ENCODE data around the gene CPNE5.

CPNE5 gene

DNA sequence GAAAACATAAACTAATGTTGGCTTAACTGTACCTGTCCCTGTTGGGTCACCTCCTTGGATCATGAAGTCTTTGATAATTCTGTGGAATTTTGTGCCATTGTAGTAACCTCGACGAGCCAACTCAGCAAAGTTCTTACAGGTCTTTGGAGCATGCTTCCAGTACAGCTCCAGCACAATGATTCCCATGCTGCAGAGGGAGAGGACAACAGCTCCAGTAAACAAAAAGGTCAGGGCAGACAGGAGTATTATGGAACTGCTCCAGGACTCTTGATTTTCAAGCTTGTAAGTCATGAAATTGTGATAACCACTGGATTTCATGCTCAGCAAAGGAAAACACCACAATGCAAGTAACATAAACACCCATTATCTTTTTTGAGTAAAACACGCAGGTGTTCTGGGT, 32.4 kb upstream of the CPNE5 start:
- H3K9me3 ChIP-seq (ENCODE audit: insufficient read depth, low read depth, low read length), result no peaks in the 10 kb centered on the region
- no peaks in the 10 kb centered on the region for H3K27me3 ChIP-seq (ENCODE audit: insufficient read depth, low read length)
- H3K27ac ChIP-seq (ENCODE audit: low read depth, low read length), result no peak overlapping the region
- peaks cover 19% of the 10 kb centered on the region for H3K4me1 ChIP-seq (ENCODE audit: insufficient read depth, low read length)
- no peak overlapping the region for H3K4me3 ChIP-seq (ENCODE audit: low read length)
- no peak overlapping the region for H3K9ac ChIP-seq (ENCODE audit: low read depth, low read length)
- WGBS, result 95% methylated on average over 3 of the region's 3 CpGs
- peaks cover 58% of the 10 kb centered on the region for H3K36me3 ChIP-seq (ENCODE audit: insufficient read depth, low read length)

- no peak overlapping the region for H3K27ac ChIP-seq (ENCODE audit: low read depth, low read length)
- WGBS, result 89% methylated on average over 3 of the region's 4 CpGs
- no peaks in the 10 kb centered on the region for H3K27me3 ChIP-seq (ENCODE audit: insufficient read depth, low read length)
- no peak overlapping the region for H3K4me3 ChIP-seq (ENCODE audit: low read length)
- no peaks in the 10 kb centered on the region for H3K9me3 ChIP-seq (ENCODE audit: insufficient read depth, low read depth, low read length)
- peaks cover 83% of the 10 kb centered on the region for H3K36me3 ChIP-seq (ENCODE audit: insufficient read depth, low read length)
- H3K9ac ChIP-seq (ENCODE audit: low read depth, low read length), result no peak overlapping the region
- 0 out of 2 replicates have a peak, but pooled peaks cover 5% of the 10 kb centered on the region for H3K4me1 ChIP-seq (ENCODE audit: insufficient read depth, low read length)
These were observed 28.4 kb upstream of the CPNE5 start for GRCh38 chr6:36867471-36868224.

- H3K9ac ChIP-seq (ENCODE audit: low read depth, low read length), result no peak overlapping the region
- no peak overlapping the region for H3K27ac ChIP-seq (ENCODE audit: low read depth, low read length)
- 90% methylated on average over 2 of the region's 2 CpGs for WGBS
- H3K4me1 ChIP-seq (ENCODE audit: insufficient read depth, low read length), result 0 out of 2 replicates have a peak, but pooled peaks cover 5% of the 10 kb centered on the region
- no peak overlapping the region for H3K4me3 ChIP-seq (ENCODE audit: low read length)
- H3K36me3 ChIP-seq (ENCODE audit: insufficient read depth, low read length), result peaks cover 84% of the 10 kb centered on the region
- H3K9me3 ChIP-seq (ENCODE audit: insufficient read depth, low read depth, low read length), result no peaks in the 10 kb centered on the region
- no peaks in the 10 kb centered on the region for H3K27me3 ChIP-seq (ENCODE audit: insufficient read depth, low read length)
These were observed 26.6 kb upstream of the CPNE5 start for GRCh38 chr6:36865835-36866234.

- Histone ChIP-seq H3K4me1 (ENCODE audit: insufficient read depth, low read length) (peaks cover 9% of the 10 kb centered on the region), H3K9me3 (ENCODE audit: insufficient read depth, low read depth, low read length) (no peaks in the 10 kb centered on the region), H3K27me3 (ENCODE audit: insufficient read depth, low read length) (no peaks in the 10 kb centered on the region), H3K27ac (ENCODE audit: low read depth, low read length) (no peak overlapping the region), H3K36me3 (ENCODE audit: insufficient read depth, low read length) (peaks cover 67% of the 10 kb centered on the region), H3K9ac (ENCODE audit: low read depth, low read length) (no peak overlapping the region), H3K4me3 (ENCODE audit: low read length) (no peak overlapping the region)
- 85% methylated on average over 12 of the region's 12 CpGs for WGBS
These were observed 24.7 kb upstream of the CPNE5 start for GRCh38 chr6:36863670-36864540.

DNA sequence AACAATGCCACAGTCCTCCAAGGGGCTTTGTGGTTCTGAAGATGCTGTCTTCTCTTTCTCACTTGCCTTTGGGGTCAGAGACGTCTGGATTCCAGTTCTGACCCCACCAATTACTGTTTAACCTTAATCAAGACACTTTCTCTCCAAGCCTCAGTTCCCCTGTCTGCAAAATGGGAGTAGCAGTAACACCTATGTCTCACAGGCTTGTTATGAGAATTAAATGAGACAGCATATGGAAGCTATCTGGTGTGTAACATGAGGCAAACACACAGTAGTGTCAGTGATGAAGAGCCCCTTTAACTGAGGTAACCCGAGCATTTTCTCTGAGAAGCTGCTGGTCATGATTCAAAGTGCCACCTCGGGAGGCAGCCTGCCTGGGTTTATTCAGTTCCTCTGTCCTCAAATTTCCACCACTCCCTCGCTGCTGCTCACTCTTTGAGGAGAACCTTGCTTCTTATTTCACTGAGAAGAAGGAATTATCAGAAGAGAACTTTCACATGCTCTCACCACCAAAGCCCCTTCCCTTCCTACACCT, 23.7 kb upstream of the CPNE5 start:
- Histone ChIP-seq H3K4me1 (ENCODE audit: insufficient read depth, low read length) (peaks cover 11% of the 10 kb centered on the region), H3K36me3 (ENCODE audit: insufficient read depth, low read length) (peaks cover 57% of the 10 kb centered on the region), H3K27ac (ENCODE audit: low read depth, low read length) (no peak overlapping the region), H3K4me3 (ENCODE audit: low read length) (no peak overlapping the region), H3K9ac (ENCODE audit: low read depth, low read length) (no peak overlapping the region), H3K9me3 (ENCODE audit: insufficient read depth, low read depth, low read length) (no peaks in the 10 kb centered on the region), H3K27me3 (ENCODE audit: insufficient read depth, low read length) (no peaks in the 10 kb centered on the region)
- 95% methylated on average over 4 of the region's 4 CpGs for WGBS

GRCh38 chr6:36862164-36862847, 23.1 kb upstream of the CPNE5 start:
- Histone ChIP-seq H3K36me3 (ENCODE audit: insufficient read depth, low read length) (peaks cover 57% of the 10 kb centered on the region), H3K27ac (ENCODE audit: low read depth, low read length) (no peak overlapping the region), H3K4me3 (ENCODE audit: low read length) (no peak overlapping the region), H3K9me3 (ENCODE audit: insufficient read depth, low read depth, low read length) (no peaks in the 10 kb centered on the region), H3K9ac (ENCODE audit: low read depth, low read length) (no peak overlapping the region), H3K4me1 (ENCODE audit: insufficient read depth, low read length) (peaks cover 9% of the 10 kb centered on the region), H3K27me3 (ENCODE audit: insufficient read depth, low read length) (no peaks in the 10 kb centered on the region)
- WGBS, result 94% methylated on average over 8 of the region's 8 CpGs

DNA sequence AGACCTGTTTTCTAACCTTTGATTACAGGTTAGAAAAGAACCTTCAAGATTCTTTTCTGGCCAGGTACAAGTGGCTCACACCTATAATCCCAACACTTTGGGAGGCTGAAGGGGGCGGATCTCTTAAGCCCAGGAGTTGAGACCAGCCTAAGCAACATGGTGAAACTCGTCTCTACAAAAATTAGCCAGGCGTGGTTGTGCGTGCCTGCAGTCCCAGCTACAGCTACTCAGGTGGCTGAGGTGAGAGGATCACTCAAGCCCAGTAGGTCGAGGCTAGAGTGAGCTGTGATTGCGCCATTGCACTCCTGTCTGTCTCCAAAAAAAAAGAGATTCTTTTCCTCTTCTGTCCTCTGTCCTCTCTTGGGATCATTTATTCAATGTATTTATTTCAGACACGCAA, 20.9 kb upstream of the CPNE5 start:
- H3K9me3 ChIP-seq (ENCODE audit: insufficient read depth, low read depth, low read length), result no peaks in the 10 kb centered on the region
- WGBS, result 94% methylated on average over 7 of the region's 7 CpGs

DNA sequence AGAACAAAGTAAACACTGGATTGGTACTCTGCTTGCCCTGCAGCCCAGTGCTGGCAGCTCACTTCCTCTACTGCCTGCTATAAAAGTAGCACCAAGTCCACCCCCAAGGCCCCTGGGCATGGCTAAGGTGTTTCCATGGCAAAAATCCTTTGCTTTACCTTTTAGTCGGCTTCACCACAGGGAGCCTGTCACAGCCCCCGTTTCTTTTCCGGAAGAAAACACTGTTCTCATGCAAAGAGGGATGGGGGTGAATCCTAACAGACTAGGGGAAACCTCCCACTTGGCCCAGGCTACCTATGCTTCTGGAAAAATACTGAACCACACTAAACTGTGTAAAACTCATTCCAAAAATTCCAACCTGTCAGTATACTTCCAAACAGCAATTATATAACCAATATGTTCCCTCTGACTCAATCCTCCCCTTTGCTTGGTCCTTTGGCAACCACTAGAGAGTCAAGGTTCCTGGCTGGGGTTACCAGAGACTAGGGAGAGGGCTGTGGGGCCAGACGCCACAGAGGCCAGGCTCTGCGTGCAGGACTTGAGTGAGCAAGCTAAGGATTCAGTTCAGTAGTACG, 19.2 kb upstream of the CPNE5 start:
- H3K4me3 ChIP-seq (ENCODE audit: low read length), result 0 out of 2 replicates have a peak overlapping the region, but pooled peaks have one; percentile 11
- 39% methylated on average over 6 of the region's 6 CpGs for WGBS

More for the DNA sequence above, 20.9 kb upstream of the CPNE5 start:
- no peak overlapping the region for H3K4me3 ChIP-seq (ENCODE audit: low read length)
- peaks cover 56% of the 10 kb centered on the region for H3K36me3 ChIP-seq (ENCODE audit: insufficient read depth, low read length)
- H3K4me1 ChIP-seq (ENCODE audit: insufficient read depth, low read length), result peaks cover 9% of the 10 kb centered on the region
- H3K27me3 ChIP-seq (ENCODE audit: insufficient read depth, low read length), result no peaks in the 10 kb centered on the region
- no peak overlapping the region for H3K9ac ChIP-seq (ENCODE audit: low read depth, low read length)
- no peak overlapping the region for H3K27ac ChIP-seq (ENCODE audit: low read depth, low read length)

GRCh38 chr6:36857325-36857724, 18.1 kb upstream of the CPNE5 start:
- no peak overlapping the region for H3K4me3 ChIP-seq (ENCODE audit: low read length)
- H3K36me3 ChIP-seq (ENCODE audit: insufficient read depth, low read length), result peaks cover 61% of the 10 kb centered on the region
- H3K9me3 ChIP-seq (ENCODE audit: insufficient read depth, low read depth, low read length), result no peaks in the 10 kb centered on the region
- H3K4me1 ChIP-seq (ENCODE audit: insufficient read depth, low read length), result peaks cover 9% of the 10 kb centered on the region
- WGBS, result 94% methylated on average over 4 of the region's 4 CpGs
- no peak overlapping the region for H3K27ac ChIP-seq (ENCODE audit: low read depth, low read length)
- H3K9ac ChIP-seq (ENCODE audit: low read depth, low read length), result no peak overlapping the region
- no peaks in the 10 kb centered on the region for H3K27me3 ChIP-seq (ENCODE audit: insufficient read depth, low read length)

More for the DNA sequence above, 19.2 kb upstream of the CPNE5 start:
- H3K9me3 ChIP-seq (ENCODE audit: insufficient read depth, low read depth, low read length), result no peaks in the 10 kb centered on the region
- H3K4me1 ChIP-seq (ENCODE audit: insufficient read depth, low read length), result peaks cover 9% of the 10 kb centered on the region
- H3K27ac ChIP-seq (ENCODE audit: low read depth, low read length), result peak overlapping the region; percentile 77; the same call in 1 of the 2 replicates
- no peaks in the 10 kb centered on the region for H3K27me3 ChIP-seq (ENCODE audit: insufficient read depth, low read length)
- peak overlapping the region; percentile 35; the same call in 1 of the 2 replicates for H3K9ac ChIP-seq (ENCODE audit: low read depth, low read length)
- H3K36me3 ChIP-seq (ENCODE audit: insufficient read depth, low read length), result peaks cover 63% of the 10 kb centered on the region

DNA sequence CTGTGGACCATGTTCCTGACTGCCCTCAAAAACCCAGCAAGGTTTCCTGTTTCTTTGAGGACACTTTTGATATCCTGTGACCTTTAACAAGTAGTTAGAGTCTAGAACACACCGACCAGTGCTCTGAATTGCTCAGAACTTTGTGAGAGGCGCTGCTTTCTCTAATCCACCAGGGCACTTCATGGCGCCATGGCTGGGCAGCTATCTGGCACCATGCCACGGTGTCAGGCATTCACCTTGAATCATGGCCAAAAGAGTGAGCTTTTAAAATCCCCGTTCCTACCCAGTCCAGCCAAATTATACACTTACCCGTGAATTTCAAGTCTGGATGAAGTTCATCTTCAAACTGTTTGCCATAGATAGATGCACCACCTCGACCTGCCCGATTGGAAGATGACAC, 17.0 kb upstream of the CPNE5 start:
- WGBS, result 94% methylated on average over 8 of the region's 8 CpGs

More for the DNA sequence above, 17.0 kb upstream of the CPNE5 start:
- Histone ChIP-seq H3K9me3 (ENCODE audit: insufficient read depth, low read depth, low read length) (no peaks in the 10 kb centered on the region), H3K4me1 (ENCODE audit: insufficient read depth, low read length) (peaks cover 9% of the 10 kb centered on the region), H3K36me3 (ENCODE audit: insufficient read depth, low read length) (peaks cover 61% of the 10 kb centered on the region), H3K4me3 (ENCODE audit: low read length) (no peak overlapping the region), H3K9ac (ENCODE audit: low read depth, low read length) (no peak overlapping the region), H3K27ac (ENCODE audit: low read depth, low read length) (no peak overlapping the region), H3K27me3 (ENCODE audit: insufficient read depth, low read length) (no peaks in the 10 kb centered on the region)
